Measurements from ENCODE around the gene LTBR.

Gene LTBR

GRCh38 chr12:6435961-6436715 is 52.2 kb downstream of the LTBR start:
- no peak for DNase-seq
- in situ Hi-C loops (cut with HindIII; ENCODE audit: low pct_ligation_motif_present, low pct_unique_long_range_greater_than_20kb, low sequenced_read_pairs): no loop called here

DNA sequence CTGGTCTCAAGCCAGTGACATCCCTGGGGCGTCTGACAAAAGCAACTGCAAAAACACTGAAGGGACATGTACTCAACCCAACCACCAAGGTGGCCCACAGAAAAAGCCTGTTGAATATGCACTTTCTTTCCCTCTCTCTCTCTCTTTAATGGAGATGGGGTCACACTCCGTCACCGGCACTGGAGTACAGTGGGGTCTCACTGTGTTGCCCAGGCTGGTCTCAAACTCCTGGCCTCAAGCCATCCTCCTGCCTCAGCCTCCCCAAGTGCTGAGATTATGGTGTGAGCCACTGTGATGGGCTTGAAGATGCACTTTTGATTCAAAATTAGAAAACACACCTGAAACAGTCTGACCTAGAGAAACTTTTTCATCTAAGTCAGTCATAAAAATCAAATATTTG is 53.6 kb downstream of the LTBR start:
- in situ Hi-C loops (cut with HindIII; ENCODE audit: low pct_ligation_motif_present, low pct_unique_long_range_greater_than_20kb, low sequenced_read_pairs): no loop called here
- DNase-seq: no peak

DNA sequence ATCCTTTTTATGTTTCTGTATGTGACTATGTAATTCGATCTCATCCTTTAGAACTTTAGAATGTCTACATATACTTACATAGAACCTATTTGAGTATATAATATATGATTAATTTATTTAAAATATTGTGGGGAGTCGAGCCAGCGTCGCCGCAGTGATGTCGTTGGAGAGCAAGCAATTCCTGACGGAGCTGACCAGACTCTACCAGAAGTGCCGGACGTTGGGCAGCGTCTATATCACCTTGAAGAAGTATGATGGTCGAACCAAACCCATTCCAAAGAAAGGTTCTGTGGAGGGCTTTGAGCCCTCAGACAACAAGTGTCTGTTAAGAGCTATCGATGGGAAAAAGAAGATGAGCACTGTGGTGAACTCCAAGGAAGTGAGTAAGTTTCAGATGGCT is 54.4 kb downstream of the LTBR start:
- no peak for DNase-seq
- in situ Hi-C loops (cut with HindIII; ENCODE audit: low pct_ligation_motif_present, low pct_unique_long_range_greater_than_20kb, low sequenced_read_pairs): no loop called here

- in situ Hi-C loops (cut with HindIII; ENCODE audit: low pct_ligation_motif_present, low pct_unique_long_range_greater_than_20kb, low sequenced_read_pairs): no loop called here
- no peak for DNase-seq
These were observed 56.4 kb downstream of the LTBR start for GRCh38 chr12:6440391-6440790.
